IgD-negative memory B cell (primary cell): ENCODE data around the gene FAIM. TPM values are rescaled to one million over a fixed set of nuclear protein-coding genes. Genes with fewer than 3 reads are reported as not detected.
"Not testable (repeated sequence)": the region's sequence is repeated elsewhere in the genome, so short reads cannot be mapped to it uniquely, and the experiment has no call there.

Experiments used
- H3K27ac Mint-ChIP-seq, 3 donors: one replicate each; pipeline ENCODE4 v1.8.0; 2020 to 2022; ENCODE audit warnings: mild to moderate bottlenecking in 3 of 3, mixed read lengths in 3 of 3, moderate library complexity in 1 of 3
- H3K27me3 Mint-ChIP-seq: one replicate; pipeline ENCODE4 v1.8.0; 2021; ENCODE audit warnings: mixed read lengths
- H3K36me3 Mint-ChIP-seq: one replicate; pipeline ENCODE4 v1.8.0; 2020; ENCODE audit warnings: mild to moderate bottlenecking, mixed read lengths
- H3K4me1 Mint-ChIP-seq, 3 donors: one replicate each; pipeline ENCODE4 v1.8.0; 2020 to 2022; ENCODE audit warnings: mixed read lengths in 3 of 3, mild to moderate bottlenecking in 1 of 3
- H3K4me3 Mint-ChIP-seq, 4 donors: one replicate each; pipeline ENCODE4 v1.8.0; 2020 to 2022; ENCODE audit warnings: mild to moderate bottlenecking in 4 of 4, mixed read lengths in 4 of 4, moderate library complexity in 3 of 4
- H3K9me3 Mint-ChIP-seq, 3 donors: one replicate each; pipeline ENCODE4 v1.8.0; 2020 to 2021; ENCODE audit warnings: mixed read lengths in 3 of 3, mild to moderate bottlenecking in 1 of 3
- polyA plus RNA-seq: library from polyadenylated mRNA; unstranded; fragments of 300-500 nt; fragmentation: Illumina TruSeq; gene quantifications from one replicate; pipeline ENCODE4 v1.2.3, GENCODE V29; 2021

Gene FAIM
- polyA plus RNA-seq: 14.3 TPM

- no peaks in the 10 kb centered on the region for H3K27me3 Mint-ChIP-seq
- peaks cover 12 to 19% (median 13%) of the 10 kb centered on the region in 3 donors for H3K4me1 Mint-ChIP-seq
- no peaks in the 10 kb centered on the region for H3K36me3 Mint-ChIP-seq
- peak within 1 kb of the TSS; percentile 81 to 97 (median 92) for H3K4me3 Mint-ChIP-seq
- H3K9me3 Mint-ChIP-seq: peaks cover 0 to 2% (median 0%) of the 10 kb centered on the region in 3 donors
- peak within 1 kb of the TSS; percentile 85 to 99 (median 94) for H3K27ac Mint-ChIP-seq
Measured at GRCh38 chr3:138608322-138609135, at the start of gene FAIM. Gene FAIM, plus strand, starts transcription at chr3:138608771. Its CDS starts 10,956 bp downstream, at chr3:138619727.

GRCh38 chr3:138559134-138559533 is 49.4 kb upstream of the FAIM start:
- no peak overlapping the region for H3K4me3 Mint-ChIP-seq
- peaks cover 0 to 2% (median 0%) of the 10 kb centered on the region in 3 donors for H3K4me1 Mint-ChIP-seq
- H3K36me3 Mint-ChIP-seq: peaks cover 38% of the 10 kb centered on the region
- no peak overlapping the region for H3K27ac Mint-ChIP-seq
- peaks cover 5 to 20% (median 20%) of the 10 kb centered on the region in 3 donors for H3K9me3 Mint-ChIP-seq
- no peaks in the 10 kb centered on the region for H3K27me3 Mint-ChIP-seq

GRCh38 chr3:138560501-138560900 is 48.1 kb upstream of the FAIM start:
- H3K36me3 Mint-ChIP-seq: peaks cover 28% of the 10 kb centered on the region
- H3K27ac Mint-ChIP-seq: no peak overlapping the region
- H3K4me1 Mint-ChIP-seq: peaks cover 0 to 10% (median 2%) of the 10 kb centered on the region in 3 donors
- peaks cover 2% of the 10 kb centered on the region for H3K27me3 Mint-ChIP-seq
- peaks cover 4 to 17% (median 13%) of the 10 kb centered on the region in 3 donors for H3K9me3 Mint-ChIP-seq
- no peak overlapping the region for H3K4me3 Mint-ChIP-seq

GRCh38 chr3:138562902-138563301 is 45.7 kb upstream of the FAIM start:
- peaks cover 0 to 10% (median 2%) of the 10 kb centered on the region in 3 donors for H3K4me1 Mint-ChIP-seq
- H3K27me3 Mint-ChIP-seq, H3K4me3 Mint-ChIP-seq, H3K27ac Mint-ChIP-seq: not testable (repeated sequence)
- peaks cover 16% of the 10 kb centered on the region for H3K36me3 Mint-ChIP-seq
- H3K9me3 Mint-ChIP-seq: peaks cover 3 to 14% (median 3%) of the 10 kb centered on the region in 3 donors

- H3K36me3 Mint-ChIP-seq, H3K27me3 Mint-ChIP-seq, H3K27ac Mint-ChIP-seq, H3K4me1 Mint-ChIP-seq, H3K9me3 Mint-ChIP-seq, H3K4me3 Mint-ChIP-seq: not testable (repeated sequence)
Measured at GRCh38 chr3:138566293-138566692, 42.3 kb upstream of the FAIM start.

GRCh38 chr3:138567403-138567802 is 41.2 kb upstream of the FAIM start:
- peaks cover 6% of the 10 kb centered on the region for H3K36me3 Mint-ChIP-seq
- H3K4me3 Mint-ChIP-seq: no peak overlapping the region
- H3K27ac Mint-ChIP-seq: no peak overlapping the region
- peaks cover 3% of the 10 kb centered on the region for H3K27me3 Mint-ChIP-seq
- H3K4me1 Mint-ChIP-seq: peaks cover 4 to 12% (median 6%) of the 10 kb centered on the region in 3 donors
- H3K9me3 Mint-ChIP-seq: peaks cover 0 to 5% (median 3%) of the 10 kb centered on the region in 3 donors

- no peak overlapping the region for H3K4me3 Mint-ChIP-seq
- H3K36me3 Mint-ChIP-seq: peaks cover 7% of the 10 kb centered on the region
- no peak overlapping the region for H3K27ac Mint-ChIP-seq
- H3K4me1 Mint-ChIP-seq: peaks cover 4 to 12% (median 6%) of the 10 kb centered on the region in 3 donors
- peaks cover 5% of the 10 kb centered on the region for H3K27me3 Mint-ChIP-seq
- peaks cover 0 to 15% (median 3%) of the 10 kb centered on the region in 3 donors for H3K9me3 Mint-ChIP-seq
Measured at GRCh38 chr3:138569090-138569489, 39.5 kb upstream of the FAIM start.

GRCh38 chr3:138569624-138570023 is 38.9 kb upstream of the FAIM start:
- peaks cover 0 to 15% (median 1%) of the 10 kb centered on the region in 3 donors for H3K9me3 Mint-ChIP-seq
- H3K27me3 Mint-ChIP-seq, H3K36me3 Mint-ChIP-seq, H3K4me1 Mint-ChIP-seq, H3K27ac Mint-ChIP-seq, H3K4me3 Mint-ChIP-seq: not testable (repeated sequence)

GRCh38 chr3:138573138-138573537 is 35.4 kb upstream of the FAIM start:
- peaks cover 3% of the 10 kb centered on the region for H3K27me3 Mint-ChIP-seq
- peaks cover 12% of the 10 kb centered on the region for H3K36me3 Mint-ChIP-seq
- peaks cover 0 to 10% (median 1%) of the 10 kb centered on the region in 3 donors for H3K9me3 Mint-ChIP-seq
- H3K4me1 Mint-ChIP-seq: peaks cover 4 to 6% (median 5%) of the 10 kb centered on the region in 3 donors
- H3K4me3 Mint-ChIP-seq: no peak overlapping the region
- no peak overlapping the region for H3K27ac Mint-ChIP-seq

- H3K4me3 Mint-ChIP-seq: peak overlapping the region in 2 of 4 donors; percentile 19 to 56
- peaks cover 9% of the 10 kb centered on the region for H3K36me3 Mint-ChIP-seq
- peaks cover 5 to 12% (median 6%) of the 10 kb centered on the region in 3 donors for H3K4me1 Mint-ChIP-seq
- H3K27me3 Mint-ChIP-seq: peaks cover 3% of the 10 kb centered on the region
- H3K27ac Mint-ChIP-seq: no peak overlapping the region
- peaks cover 0 to 7% (median 0%) of the 10 kb centered on the region in 3 donors for H3K9me3 Mint-ChIP-seq
Measured at GRCh38 chr3:138578141-138578540, 30.4 kb upstream of the FAIM start.

GRCh38 chr3:138578961-138579574 is 29.5 kb upstream of the FAIM start:
- Mint-ChIP-seq H3K27me3 (peaks cover 1% of the 10 kb centered on the region), H3K36me3 (peaks cover 8% of the 10 kb centered on the region), H3K4me1 (peaks cover 5 to 12% (median 9%) of the 10 kb centered on the region in 3 donors), H3K4me3 (peak overlapping the region in 1 of 4 donors; percentile 53), H3K9me3 (no peaks in the 10 kb centered on the region), H3K27ac (peak overlapping the region in 1 of 3 donors; percentile 23)

GRCh38 chr3:138587374-138587773 is 21.2 kb upstream of the FAIM start:
- Mint-ChIP-seq H3K36me3 (peaks cover 6% of the 10 kb centered on the region), H3K9me3 (peaks cover 0 to 4% (median 0%) of the 10 kb centered on the region in 3 donors), H3K4me3 (no peak overlapping the region), H3K27ac (no peak overlapping the region), H3K27me3 (no peaks in the 10 kb centered on the region), H3K4me1 (peaks cover 0 to 7% (median 1%) of the 10 kb centered on the region in 3 donors)

GRCh38 chr3:138588445-138588844 is 20.1 kb upstream of the FAIM start:
- peaks cover under 1 to 10% (median 3%) of the 10 kb centered on the region in 3 donors for H3K4me1 Mint-ChIP-seq

GRCh38 chr3:138591392-138591791 is 17.2 kb upstream of the FAIM start:
- H3K9me3 Mint-ChIP-seq: peaks cover 0 to 1% (median 0%) of the 10 kb centered on the region in 3 donors
- H3K27me3 Mint-ChIP-seq: no peaks in the 10 kb centered on the region
- no peak overlapping the region for H3K27ac Mint-ChIP-seq
- no peaks in the 10 kb centered on the region for H3K36me3 Mint-ChIP-seq
- H3K4me1 Mint-ChIP-seq: peaks cover 3 to 11% (median 10%) of the 10 kb centered on the region in 3 donors
- H3K4me3 Mint-ChIP-seq: peak overlapping the region in 1 of 4 donors; percentile 9

More at GRCh38 chr3:138588445-138588844, 20.1 kb upstream of the FAIM start:
- Mint-ChIP-seq H3K27me3 (no peaks in the 10 kb centered on the region), H3K4me3 (no peak overlapping the region), H3K27ac (no peak overlapping the region), H3K36me3 (peaks cover 6% of the 10 kb centered on the region), H3K9me3 (peaks cover 0 to 4% (median 0%) of the 10 kb centered on the region in 3 donors)

- no peaks in the 10 kb centered on the region for H3K9me3 Mint-ChIP-seq
Measured at GRCh38 chr3:138593488-138594149, 15.0 kb upstream of the FAIM start.

More at GRCh38 chr3:138593488-138594149, 15.0 kb upstream of the FAIM start:
- H3K4me3 Mint-ChIP-seq: peak overlapping the region; percentile 90 to 96 (median 95)
- H3K27me3 Mint-ChIP-seq: no peaks in the 10 kb centered on the region
- H3K36me3 Mint-ChIP-seq: no peaks in the 10 kb centered on the region
- H3K27ac Mint-ChIP-seq: peak overlapping the region; percentile 57 to 96 (median 81)
- H3K4me1 Mint-ChIP-seq: peaks cover 3 to 11% (median 10%) of the 10 kb centered on the region in 3 donors
